Suprapubic skin (tissue), 3 donors: ENCODE data around the gene MYADML2.

Experiments
- CTCF ChIP-seq, 2 donors: fragments of 200-600 bp in 1 of 2; fragments of 450-650 bp in 1 of 2; sonication (generic) in 1 of 2; IDR thresholded peaks; one replicate each; pipeline ENCODE4 v1.5.1; 2016 to 2019; ENCODE audit warnings: antibody characterized with exemption in 2 of 2, mild to moderate bottlenecking in 1 of 2, moderate library complexity in 1 of 2
- POLR2A ChIP-seq, 2 donors: fragments of 450-650 bp; IDR thresholded peaks; one replicate each; pipeline ENCODE4 v1.6.1; 2017; ENCODE audit warnings: antibody characterized with exemption in 2 of 2, mild to moderate bottlenecking in 2 of 2, moderate library complexity in 2 of 2

- no peak for TF ChIP-seq CTCF (IDR thresholded peaks at IDR 0.05)
- TF ChIP-seq POLR2A (IDR thresholded peaks at IDR 0.05): no peak
Observed at GRCh38 chr17:81940538-81941483, 6.2 kb downstream of the MYADML2 start.
